NCI-H2196 treated with DMSO at 0.1 percent for 48 hours (cell line): ENCODE measurements around the gene NPR2.

ENCODE experiments used
- DNase-seq: peaks from one replicate; lab custom pipeline; 2025; ENCODE audit not compliant: unreplicated experiment; lab: John Stamatoyannopoulos, UW

The NPR2 gene

DNA sequence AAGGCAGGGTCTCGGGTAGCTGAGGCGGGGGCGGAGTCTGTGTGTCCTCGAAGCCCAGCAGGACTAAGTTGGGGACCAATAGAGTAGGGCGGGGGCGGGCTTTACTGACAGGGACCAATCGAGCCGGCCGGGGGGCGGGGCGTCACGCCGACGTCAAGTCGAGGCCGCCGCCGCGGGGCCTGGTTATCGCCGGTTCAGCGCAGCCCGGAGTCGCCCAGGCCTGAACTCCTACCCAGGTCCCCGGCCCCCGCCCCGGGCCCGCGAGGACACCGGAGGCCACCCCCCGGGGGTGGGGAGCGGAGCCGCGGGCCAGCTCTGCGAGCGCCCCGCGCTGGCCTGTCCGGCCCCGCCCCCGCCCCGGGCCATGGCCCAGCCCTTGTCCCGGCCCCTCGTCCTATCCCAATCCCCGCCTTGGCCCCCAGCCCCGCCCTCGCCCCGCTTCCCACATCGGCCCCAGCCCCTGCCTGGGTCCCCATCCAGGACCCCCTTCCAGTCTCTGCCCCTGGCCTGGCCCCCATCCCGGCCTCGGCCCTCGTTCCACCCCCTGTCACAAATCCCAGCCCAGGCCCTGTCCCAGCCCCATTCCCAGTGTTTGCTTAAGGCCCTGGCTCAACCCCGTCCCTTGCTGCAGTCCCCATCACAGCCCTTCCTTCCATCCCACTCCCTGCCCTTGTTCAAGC lies 37.8 kb downstream of the NPR2 start, which contains the start of gene TMEM8B:
Gene TMEM8B, plus strand, starts transcription at position 145 of the 680 bp plus-strand sequence. Its CDS starts 220 bp downstream, at position 365.
- peak; percentile 65 for DNase-seq

DNA sequence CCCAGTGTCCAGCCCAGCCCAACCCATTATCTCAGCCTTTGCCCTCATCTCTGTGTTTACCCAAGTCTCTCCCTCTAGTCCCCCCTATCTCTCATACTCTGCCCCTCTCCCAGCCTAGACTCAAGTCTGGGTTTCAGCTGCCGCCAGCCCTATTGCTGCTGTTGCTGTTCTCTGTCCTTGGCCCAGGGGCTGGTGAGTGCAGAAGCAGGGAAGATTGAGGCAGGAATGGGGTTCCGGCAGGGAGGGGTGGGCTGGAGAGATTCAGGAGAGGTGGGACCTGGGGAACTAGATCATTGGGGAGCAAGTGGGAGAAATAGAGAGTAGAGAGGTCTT lies 38.3 kb downstream of the NPR2 start:
- DNase-seq = no peak

DNA sequence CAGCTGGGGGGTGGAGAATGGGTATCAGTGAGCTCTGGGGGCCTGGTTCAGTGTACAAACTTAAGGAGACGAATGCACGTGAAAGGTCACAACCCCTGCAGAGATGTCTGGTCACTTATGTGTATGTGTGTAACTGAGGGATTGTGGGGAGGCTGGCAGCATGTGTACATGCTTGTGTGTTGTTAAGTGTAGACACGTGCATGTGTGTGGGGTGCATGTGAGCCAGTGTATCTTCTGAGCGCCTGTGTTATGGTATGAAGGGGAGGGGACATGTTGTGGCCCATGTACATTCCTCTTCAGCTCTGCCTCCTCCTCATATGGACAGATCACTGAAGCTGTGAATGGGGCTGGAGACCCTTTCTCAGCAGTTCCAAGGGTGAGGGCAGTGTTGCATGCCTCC lies 39.6 kb downstream of the NPR2 start:
- no peak for DNase-seq

DNA sequence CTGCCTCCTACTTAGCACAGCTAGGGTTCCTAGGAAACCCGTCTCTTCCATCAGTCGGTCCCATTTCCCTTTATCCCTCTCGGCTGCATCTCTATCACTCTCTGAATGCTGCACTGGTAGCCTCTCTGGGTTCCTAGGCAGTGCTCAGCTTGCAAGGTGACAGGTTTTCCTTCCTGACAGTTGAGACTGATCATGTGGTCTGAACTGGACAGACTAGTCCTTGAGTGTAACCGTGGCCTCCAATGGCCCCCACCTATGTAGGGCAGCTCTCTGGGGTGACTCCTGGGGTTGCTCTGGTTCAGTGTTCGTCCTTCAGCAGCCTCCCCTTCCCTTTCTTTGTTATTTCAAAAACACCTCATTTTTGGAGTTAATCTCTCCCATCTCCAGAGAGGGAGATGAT lies 41.4 kb downstream of the NPR2 start:
- no peak for DNase-seq

DNA sequence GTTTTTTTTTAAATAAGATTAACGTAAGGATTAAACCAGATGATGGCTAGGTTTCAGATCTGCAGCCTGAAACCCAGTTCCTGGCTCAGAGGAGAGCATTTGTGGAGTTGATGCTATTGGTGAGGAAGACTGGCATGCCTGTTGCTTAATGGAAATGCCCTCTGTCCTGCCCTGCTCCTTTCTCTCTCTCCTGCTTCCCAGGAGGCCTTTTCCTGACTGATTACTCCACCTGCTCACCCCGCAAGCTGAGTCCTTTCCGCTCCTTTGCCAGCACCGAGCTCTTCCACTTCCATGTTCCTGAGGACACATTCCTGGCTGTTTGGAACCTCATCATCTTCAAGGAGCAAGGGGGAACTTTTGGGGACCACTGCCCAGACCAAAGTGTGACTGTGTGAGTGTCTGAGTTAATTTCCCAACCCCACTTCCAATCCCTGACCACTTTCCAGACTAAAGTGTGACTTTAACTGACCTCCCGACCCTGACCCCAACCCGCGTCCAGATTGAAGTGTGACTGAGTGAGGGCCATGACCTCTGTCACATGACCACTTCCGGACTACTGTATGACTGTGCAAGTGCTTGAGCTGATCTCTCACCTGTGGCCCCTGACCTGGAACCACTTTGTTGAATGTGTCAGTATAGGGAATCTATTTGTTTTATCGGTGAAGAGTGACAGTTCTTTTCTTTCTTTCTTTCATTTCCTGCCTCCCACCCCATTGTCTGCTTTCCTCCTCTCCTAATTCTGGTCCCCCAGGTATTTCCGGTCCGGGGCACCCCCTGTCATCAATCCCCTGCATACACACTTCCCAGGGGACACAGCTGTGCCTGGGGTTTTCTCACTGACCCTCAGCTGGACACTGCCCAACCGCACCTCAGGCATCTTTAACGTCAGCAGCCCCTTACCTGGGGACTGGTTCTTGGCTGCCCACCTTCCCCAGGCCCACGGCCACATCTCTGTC lies 43.1 kb downstream of the NPR2 start:
- no peak for DNase-seq

DNA sequence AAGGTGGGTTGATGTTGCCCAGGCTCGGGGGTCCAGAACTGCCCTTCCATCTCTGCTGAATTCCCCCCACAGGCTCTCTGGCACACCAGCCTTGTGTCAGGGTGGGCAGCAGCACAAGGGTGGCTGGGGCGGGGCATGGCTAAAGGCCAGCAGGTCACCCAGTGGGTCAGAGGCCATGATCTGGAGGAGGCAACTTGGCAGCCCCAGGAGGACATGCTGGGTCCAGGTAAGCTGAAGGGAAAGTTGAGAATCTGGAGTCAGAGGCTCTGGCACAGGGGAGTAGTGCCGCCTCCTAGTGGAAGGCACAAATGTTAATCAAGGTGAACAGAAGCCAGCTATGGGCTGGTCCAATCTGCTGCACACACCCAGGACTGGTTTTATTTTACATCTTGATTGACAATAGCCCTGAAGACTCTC lies 43.8 kb downstream of the NPR2 start:
- DNase-seq = no peak

DNA sequence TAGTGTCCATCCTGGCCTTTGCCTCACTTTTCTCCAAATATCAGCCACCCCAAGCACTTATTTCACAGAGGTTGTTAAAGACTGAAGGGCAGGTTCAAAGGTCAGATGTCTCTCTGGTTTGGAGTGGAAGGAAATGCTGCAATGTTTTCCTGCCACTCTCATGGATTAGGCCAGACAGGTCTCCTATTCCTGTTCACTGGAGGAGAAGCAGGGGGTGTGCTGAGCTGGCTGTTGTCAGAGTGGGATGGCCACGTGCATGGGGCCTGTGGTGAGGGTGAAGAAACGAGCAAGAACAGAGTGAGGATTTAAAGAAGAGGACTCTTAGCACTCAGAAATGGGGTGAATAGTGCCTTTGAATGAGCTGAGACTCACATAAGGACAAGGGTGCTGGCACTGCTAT lies 44.4 kb downstream of the NPR2 start:
- DNase-seq = no peak

DNA sequence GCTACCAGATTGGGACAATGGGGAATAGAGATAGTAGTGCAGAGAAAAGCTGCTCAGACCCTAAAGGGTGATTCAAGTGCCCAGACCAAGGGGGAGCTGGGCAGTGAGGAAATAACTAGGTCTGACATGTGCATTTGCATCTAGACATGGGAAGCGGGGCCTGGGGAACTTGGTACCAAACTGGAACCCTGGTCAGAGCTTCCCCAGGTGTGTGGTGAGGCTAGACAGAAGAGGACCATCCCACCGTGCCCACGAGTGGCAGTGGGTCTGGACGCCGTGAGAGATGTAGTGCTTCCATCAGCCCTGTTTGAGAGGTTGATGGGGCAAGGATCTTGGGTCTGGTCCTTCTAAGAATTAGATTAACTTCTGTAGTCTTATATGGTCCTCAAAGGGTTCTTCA lies 45.2 kb downstream of the NPR2 start:
- no peak for DNase-seq

DNA sequence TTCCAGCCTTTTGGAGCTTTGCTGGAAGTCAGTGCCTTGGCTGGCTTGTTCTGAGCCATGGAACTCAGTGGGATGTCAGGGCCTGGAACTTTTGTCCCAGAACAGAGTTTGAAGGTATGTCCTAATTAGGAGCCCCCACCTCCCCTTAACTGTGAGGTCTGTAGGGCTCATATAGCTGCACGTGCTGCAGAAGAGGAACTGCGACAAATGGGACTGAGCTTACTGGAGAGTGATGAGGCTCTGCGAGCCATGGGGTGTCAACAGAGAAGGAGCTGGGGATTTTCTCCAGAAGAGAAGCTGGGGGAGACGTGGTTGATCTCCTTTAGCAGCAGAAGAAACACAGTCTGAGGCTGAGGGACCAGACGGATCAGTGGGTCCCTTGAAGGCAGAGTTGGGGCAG lies 48.5 kb downstream of the NPR2 start:
- no peak for DNase-seq

DNA sequence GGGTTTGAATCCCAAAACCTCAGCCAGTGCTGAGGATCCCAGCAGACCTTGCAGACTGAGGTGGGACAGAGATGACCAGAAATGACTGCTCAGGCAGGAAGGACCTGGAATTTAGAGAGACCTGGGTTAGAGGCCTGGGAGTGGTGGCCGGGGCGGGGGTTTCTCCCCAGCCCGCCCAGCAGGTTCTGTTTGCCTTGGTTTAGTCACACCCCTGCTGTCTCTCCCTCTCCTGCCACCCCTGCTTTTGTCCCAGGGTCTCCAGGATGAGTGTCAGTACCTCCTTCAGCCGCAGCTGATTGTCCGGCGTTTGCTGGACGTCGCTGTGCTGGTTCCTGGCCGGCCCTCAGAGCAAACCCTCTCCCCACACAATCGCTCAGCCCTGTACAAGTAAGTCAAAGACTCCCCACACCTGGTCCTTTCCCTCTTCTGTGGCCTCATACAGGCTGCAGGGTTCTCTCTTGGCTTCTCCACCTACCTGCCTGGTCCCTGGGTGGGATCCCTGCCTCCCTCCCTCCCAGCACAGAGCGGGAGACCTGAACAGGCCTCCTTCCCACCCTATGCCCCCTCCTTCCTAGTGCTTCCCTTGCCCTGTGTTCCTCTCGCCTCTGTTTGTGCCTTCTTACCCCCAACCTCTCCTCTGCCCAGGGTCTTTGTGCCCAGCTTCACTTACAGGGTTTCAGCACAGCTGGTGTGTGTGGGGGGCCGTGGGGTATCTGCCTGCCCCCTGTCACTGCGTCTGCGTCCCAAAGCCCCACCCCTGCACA lies 49.7 kb downstream of the NPR2 start:
- no peak for DNase-seq

DNA sequence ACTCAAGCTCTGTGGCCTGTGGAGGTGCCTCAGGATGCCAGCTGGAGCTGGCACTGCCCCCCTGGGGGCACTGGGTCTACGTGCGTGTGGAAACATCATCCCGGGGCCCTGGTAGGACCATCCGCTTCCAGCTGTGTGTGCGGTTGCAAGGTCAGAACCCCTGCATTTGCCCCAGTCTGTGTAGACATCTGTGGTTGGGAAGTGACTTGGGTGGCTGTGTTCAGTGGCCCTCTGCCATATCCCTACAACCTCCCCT lies 50.2 kb downstream of the NPR2 start:
- DNase-seq = no peak

DNA sequence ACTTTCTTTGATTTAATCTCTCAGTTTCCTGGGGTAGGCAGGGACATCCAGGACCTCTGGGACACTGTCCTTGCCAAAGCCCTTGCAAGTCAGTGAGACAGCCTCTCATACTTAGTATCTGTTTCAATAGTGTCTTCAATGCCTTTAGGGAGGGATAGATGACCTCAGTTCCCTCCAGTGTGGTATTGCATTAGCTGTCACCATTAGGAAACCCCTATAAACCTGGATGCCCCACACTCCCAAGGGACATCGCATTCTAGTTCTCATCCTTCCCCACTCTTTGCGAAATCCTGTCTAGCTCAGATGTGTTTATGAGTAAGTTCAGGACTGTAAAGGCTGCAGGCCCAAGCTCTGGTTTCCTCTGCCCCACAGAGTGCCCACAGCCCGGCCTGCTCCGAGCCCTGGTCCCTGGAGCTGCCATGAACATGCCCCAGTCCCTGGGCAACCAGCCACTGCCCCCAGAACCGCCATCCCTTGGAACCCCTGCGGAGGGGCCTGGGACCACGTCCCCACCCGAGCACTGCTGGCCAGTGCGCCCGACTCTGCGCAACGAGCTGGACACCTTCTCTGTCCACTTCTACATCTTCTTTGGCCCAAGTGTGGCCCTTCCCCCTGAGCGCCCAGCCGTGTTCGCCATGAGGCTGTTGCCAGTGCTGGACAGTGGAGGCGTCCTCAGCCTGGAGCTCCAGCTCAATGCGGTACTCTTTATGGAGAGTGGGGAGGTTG lies 50.8 kb downstream of the NPR2 start:
- no peak for DNase-seq

DNA sequence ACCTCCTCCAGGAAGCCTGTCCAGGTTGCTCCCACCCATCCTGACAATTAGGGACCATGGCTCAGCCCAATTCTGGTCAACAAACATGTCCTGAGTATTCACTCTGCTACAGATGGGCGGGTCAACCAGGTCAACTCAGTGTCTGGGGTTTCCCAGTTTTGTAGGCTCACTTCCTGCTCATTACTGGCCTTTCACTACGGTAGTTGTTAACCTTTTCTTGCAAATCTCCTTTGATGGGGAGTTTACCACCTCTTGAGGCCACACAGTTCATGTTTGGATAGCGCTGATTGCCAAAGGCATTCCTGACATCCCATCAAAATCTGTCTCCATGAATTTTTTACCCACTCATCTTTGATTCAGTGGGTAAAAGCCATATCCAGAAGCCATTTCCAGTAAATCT lies 51.4 kb downstream of the NPR2 start:
- DNase-seq = no peak

DNA sequence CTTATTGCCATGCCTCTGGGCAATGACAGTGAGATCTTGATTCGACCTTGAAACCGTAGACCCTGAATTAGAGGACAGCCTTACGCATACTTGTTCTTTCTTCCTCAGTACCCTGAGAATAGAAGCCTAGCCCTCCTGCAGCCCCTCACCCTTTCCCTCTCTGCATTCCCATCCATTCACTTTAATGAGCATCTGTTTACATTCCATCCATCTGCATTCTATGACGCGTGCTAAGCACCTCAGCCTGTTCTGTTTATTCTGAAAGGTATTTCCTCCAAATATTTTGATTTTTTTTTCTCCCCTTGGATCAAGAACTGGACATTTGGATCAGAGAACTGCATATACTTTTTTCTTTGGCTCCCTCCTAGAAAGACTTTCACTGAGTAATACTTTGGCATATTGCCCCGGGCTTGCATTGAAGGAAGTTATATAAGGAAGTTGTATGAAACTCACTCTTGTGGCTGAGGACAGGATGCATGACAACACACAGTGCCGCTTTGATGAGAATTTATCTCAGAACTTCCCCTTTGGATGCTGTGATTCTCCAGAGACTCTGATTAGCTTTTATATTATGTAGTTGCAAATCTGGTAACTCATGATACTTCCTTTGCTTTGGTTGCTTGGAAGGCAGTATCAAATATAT lies 53.4 kb downstream of the NPR2 start:
- DNase-seq = peak; percentile 26

DNA sequence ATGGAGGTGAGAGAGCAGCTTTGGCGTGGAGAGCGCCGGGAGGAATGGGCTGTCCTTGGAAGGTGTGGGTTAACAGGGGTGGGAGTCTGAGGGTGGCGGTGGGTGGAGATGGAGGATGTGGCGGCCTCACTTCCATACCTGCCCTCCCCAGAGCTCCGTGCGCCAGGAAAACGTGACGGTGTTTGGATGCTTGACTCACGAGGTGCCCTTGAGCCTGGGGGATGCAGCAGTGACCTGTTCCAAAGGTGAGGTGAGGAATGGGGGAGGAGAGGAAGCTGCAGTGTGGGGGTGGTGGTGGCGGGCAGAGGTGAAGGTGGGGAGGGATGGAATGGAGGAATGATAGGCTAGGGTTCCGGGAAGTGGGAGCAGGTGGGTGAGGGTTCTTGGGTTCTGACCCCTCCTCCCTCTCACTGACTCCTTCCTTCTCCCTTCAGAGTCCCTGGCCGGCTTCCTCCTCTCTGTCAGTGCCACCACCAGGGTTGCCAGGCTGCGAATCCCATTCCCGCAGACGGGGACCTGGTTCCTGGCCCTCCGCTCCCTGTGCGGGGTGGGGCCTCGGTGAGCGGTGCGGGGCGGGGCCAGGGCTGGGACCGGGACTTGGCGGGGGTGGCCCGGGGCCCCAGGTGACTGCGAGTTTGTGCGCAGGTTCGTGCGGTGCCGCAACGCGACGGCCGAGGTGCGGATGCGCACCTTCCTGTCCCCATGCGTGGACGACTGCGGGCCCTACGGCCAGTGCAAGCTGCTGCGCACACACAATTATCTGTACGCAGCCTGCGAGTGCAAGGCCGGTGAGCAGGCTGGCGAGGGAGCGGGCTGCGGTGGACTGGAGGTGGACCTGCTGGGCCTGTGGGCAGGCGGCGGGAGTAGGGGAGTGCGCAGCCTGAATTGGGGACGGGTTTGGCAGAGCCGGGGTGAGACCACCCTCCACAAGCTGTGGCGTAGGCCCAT lies 54.7 kb downstream of the NPR2 start:
- DNase-seq = no peak

DNA sequence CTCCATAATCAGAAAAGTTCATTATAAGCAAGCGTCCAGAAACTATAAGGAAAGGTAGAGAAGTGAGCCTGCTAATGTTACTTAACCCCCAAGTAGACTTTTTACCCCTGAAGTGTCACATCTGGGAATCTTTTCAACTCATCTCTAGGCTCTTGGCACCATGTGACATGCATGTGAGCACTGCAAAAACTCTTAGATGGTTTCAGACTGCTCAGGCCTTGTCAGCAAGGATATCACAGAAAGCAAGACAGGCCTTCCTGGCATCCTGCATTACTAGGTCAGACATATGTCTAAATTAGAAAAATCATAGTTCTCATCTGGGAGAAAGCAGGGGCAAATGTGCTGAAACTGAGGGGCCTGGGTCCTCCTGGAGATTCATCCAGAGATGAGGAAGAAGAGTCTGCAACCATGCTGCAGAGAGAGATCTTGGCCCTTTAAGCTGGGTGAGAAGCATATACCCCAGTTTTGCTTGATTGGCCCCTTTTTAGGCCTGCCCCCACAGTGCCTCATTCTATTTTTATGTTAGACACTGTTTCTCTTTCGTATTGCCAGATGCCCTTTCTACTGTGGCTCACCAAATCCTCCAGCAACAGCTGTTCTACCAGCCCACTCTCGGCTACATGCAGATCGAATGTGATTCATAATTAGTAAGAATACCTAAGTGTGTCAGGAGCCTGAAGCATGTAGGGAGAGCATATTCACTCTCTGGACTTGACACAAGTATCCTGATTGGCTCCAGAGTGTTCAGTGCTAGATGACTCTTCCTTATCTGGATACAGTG lies 56.6 kb downstream of the NPR2 start:
- DNase-seq = no peak

DNA sequence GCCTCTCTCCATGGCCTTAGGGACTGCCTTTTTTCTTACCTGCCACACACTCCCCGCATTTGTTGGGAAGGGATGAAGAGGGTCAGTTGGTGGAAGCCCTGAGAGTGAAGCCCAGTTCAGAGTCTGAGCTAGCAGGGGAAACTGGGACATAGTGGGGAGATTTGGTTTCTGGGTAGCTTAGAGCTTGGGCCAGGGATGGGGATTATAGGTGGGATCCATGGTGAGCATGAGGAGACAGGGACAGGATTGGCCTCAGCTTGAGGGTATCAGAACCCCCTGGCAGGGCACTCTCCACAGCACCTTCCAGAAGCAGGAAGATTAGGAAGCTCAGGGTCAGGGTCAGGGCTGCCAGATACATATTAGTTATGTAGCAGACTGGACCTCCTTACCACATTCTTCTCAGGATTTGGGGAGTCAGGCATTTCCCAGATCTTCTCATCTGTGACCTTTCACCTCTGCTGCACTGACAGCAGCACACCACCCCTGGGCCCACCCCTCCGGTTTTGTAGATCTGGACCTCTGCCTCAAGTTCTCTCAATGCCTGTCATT lies 61.0 kb downstream of the NPR2 start:
- no peak for DNase-seq
